GM19193 (cell line): ENCODE results near the gene ZNF580.

ENCODE experiments used
- POLR2A ChIP-seq: IDR thresholded peaks from 4 replicates; pipeline ENCODE4 v1.6.1; 2011; ENCODE audit not compliant: insufficient read depth, insufficient read length; ENCODE audit errors: extremely low read depth

ZNF580 gene

DNA sequence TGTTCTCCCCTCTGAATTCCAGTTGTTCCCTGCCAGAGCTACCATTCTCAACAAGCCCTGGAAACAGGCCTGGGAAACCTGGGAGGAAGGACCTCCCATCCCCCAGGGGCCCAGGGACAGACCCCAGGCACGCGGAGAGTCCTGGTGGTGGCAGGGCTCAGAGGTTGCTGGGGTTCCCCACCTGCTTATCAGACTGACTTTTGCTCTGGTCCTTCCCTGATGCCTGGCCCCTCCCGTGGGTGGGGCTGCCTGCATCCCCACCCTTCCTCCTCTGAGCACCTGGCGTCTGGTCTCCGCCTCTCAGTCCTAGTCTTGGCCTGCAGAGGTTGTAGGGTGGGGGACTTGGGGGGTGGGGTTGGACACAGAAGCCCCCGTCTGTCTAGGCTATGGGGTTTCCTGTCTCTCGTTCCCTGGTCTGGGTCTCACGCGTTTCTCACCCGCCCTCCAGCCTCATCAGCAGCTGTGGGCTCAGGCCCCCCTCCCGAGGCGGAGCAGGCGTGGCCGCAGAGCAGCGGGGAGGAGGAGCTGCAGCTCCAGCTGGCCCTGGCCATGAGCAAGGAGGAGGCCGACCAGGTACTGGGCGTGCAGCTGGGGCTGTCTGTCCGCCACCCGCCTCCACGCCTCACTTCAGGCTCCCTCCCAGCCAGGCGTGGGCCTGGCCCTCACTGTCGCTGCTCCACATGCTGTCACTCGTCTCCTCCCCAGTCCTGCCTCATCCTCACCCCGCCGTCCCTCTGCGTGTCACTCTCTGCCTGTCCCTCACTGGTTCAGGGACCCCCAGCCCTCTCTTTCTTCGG, 47.8 kb downstream of the ZNF580 start:
- no peak for TF ChIP-seq POLR2A

DNA sequence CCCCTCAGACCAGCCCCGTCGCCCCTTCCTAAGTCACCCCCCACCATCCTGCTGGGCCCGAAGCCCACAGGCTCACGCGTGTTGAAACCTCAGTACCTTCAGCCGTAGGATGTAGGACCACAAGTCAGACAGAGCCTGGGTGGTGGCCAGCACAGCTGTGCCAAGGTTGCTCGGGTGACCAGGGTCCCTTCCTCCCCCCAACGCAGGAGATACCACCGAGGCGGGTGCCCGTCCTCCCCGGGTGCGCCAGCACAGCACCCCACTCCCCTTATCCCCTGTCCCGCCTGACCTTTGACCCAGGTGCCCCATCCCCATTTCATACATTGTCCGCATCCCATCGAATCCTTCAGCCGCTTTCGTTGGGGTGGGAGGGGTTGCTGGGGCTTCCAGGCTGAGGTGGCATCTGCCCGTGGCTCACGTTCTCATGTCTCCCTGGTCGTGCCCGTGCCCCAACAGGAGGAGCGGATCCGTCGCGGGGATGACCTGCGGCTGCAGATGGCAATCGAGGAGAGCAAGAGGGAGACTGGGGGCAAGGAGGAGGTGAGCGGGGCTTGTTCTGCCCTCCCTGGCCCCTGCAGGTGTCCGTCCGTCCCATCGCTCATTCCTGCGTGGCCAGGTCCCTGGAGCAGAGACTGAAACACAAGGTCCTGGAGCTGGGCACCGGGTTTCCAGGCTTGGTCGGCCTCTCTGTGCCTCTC, 48.8 kb downstream of the ZNF580 start:
- no peak for TF ChIP-seq POLR2A

DNA sequence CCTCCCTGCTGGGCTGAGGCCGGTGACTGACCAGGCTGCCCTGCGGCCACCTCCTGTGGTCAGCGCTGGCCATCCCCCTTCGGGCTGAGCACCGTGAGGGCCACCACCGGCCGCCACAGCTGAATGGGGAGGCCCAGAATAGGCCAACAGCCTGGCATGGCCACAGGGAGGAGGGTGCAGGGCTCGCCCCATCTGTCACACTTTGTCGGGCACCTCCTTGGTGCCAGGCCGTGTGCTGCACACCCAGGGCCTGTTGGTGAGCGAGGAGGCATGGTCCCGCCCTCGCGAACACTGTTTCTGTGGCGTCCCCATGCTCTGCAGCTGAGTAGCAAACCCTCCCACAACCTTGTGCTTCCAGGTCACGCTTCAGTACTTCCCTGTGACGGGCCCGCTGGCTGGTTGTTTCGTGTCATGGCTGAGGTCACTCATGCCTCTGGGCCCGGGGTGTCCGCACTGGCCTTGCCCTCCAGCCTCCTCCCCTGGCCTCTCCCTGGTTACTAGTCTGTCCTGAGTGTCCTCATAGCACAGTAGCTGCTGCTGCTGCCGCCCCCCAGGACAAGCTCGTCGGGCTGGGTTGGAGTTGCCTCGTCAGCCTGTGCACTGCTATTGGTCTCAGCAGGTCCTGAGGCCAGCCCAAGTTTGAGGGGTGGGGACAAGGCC, 49.4 kb downstream of the ZNF580 start:
- no peak for TF ChIP-seq POLR2A

DNA sequence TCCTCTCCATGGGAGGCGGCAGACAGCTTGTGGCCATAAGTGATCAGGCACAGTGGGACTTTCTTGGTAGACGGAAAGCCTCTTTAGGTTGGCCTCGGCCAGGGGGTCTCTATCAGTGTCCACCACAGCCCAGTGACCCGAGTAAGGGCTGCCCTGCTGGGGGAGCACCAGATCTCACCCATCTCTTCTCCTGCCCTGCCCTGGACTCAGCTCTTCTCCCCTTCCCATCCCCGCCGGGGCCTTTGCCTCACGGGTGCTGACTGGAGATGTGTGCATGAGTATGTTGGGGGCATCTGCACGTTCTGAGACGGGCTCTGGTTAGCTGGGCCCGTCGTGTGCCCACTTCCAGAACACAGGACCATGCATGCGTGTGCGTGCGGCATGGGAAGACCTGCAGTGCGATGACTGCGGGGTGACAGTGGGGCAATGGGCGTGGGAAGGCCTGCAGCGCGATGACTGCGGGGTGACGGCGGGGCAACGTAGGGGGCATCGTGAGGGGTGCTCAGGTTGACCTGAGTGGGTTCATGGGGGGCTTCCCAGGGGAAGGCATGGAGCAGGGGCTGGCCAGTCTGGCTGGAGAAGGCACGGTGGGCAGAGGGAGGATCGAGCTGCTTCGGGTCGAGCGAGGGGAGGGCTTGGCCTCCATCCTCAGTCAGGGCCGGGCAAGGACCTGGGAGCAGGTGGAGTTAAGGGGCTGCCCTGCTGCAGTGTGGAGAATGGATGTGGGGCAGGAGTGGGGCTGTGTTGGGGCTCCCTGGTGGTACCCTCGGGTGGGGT, 50.2 kb downstream of the ZNF580 start:
- TF ChIP-seq POLR2A, result no peak

DNA sequence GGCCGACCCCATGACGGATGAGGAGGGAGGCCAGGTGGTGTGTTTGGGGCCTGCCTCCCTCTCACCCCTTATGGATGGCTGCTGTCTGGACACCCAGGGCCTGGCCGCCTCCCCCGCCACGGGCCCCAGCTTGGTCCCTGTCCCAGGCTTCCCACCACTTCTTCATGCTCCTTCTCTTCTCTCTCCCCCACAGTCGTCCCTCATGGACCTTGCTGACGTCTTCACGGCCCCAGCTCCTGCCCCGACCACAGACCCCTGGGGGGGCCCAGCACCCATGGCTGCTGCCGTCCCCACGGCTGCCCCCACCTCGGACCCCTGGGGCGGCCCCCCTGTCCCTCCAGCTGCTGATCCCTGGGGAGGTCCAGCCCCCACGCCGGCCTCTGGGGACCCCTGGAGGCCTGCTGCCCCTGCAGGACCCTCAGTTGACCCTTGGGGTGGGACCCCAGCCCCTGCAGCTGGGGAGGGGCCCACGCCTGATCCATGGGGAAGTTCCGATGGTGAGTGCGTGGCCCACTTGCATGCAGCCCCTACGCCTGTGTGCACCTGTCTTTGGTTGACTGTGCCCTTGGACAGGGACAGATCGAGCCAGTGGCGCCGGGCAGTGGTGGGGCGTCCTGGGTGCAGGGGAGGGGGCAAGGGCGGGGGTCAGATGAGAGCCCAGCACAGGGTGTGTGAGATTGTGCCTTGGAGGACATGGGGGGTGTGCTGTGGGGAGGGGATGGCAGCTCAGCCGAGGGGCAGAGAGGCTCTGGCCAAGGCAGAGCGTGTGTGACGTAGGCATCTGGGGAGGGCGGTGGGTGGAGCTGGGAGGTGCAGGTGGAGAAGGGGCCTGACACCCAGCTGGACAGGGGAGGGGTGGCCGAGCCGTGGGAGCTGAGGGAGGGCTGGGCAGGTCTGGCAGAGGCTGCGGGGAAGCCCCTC, 51.0 kb downstream of the ZNF580 start:
- TF ChIP-seq POLR2A, result no peak

DNA sequence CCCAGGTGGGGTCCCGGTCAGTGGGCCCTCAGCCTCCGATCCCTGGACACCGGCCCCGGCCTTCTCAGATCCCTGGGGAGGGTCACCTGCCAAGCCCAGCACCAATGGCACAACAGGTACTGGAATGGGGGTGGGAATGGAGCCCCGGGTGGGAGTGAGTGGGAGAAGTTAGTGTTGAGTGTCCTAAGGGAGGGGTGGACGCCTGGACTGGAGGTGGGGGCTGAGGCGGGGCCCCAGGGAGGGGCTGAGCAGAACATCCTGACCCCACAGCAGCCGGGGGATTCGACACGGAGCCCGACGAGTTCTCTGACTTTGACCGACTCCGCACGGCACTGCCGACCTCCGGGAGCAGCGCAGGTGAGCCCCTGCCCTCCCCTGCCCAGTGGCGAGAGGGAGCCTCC, 51.9 kb downstream of the ZNF580 start:
- TF ChIP-seq POLR2A, result no peak
